GM18526 (cell line): ENCODE data around the gene PIANP.

Source experiments
- POLR2A ChIP-seq: IDR thresholded peaks from 3 replicates; pipeline ENCODE4 v1.6.1; 2011; ENCODE audit not compliant: insufficient read length; ENCODE audit errors: extremely low read depth

PIANP gene

GRCh38 chr12:6716874-6717437, 16.3 kb upstream of the PIANP start:
- TF ChIP-seq POLR2A, result no peak

DNA sequence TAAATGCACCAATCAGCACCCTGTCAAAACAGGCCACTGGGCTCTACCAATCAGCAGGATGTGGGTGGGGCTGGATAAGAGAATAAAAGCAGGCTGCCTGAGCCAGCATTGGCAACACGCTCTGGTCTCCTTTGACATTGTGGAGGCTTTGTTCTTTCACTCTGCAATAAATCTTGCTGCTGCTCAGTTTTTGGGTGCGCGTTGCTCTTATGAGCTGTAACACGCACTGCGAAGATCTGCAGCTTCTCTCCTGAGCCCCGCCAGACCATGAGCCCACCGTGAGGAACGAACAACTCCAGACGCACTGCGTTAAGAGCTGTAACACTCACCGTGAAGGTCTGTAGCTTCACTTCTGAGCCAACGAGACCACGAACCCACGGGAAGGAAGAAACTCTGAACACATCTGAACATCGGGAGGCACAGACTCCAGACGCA, 8.4 kb upstream of the PIANP start:
- TF ChIP-seq POLR2A, result no peak

DNA sequence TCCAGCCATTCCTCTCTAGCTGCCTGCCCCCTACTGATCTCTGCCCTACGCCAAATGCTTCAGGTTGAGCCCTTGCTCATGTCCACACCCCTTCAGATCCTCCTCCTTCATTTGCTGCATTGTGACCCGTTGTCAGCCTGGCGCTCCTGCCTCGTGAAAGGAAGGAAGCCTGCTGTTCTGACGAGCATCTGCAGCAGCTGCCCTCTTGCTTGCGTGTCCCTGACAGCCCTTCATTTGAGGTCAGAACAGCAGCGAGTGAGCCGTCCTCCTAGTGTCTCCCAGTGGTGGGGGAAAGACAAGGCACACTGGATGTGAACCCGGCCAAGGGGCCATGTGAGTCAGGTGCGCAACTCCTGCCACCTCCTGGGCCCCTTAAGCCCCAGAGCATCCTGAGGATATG, 3.0 kb upstream of the PIANP start:
- no peak for TF ChIP-seq POLR2A

GRCh38 chr12:6701078-6701768, 608 bp upstream of the PIANP start:
- no peak for TF ChIP-seq POLR2A

GRCh38 chr12:6699989-6700645, 498 bp downstream of the PIANP start:
- TF ChIP-seq POLR2A, result no peak

- TF ChIP-seq POLR2A, result no peak
Observed at GRCh38 chr12:6699259-6699988, 1.2 kb downstream of the PIANP start.

DNA sequence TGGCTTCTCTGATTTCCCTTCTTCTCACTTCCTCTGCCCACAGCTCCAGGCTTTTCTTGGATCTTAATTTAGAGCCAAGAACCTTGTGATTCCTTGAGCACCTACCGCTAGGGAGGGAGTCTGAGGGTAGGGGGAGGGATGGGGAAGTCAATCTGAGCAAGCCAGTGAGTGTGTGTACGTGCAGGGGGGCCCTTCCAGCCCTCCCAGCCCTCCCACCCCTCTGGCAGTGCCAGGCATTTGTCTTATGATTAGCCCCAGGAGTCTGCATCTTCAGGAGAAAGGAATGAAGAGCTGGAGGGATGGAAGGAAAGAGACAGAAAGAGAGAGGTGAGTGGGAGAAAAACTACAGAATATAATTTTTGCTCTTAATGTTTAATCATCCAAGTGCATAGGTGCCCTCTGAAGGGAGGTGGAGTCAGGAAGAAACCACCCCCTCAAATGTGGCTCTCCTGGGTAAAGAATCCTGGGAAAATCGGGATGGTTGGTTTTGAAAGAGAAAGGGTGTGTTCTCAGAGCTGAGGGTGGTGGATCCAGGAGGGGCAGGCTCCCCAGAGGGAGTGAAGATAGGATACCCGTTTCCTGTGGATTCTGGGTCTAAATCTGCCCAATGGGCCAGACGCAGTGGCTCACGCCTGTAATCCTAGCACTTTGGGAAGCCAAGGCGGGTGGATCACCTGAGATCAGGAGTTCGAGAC, 2.1 kb downstream of the PIANP start:
- TF ChIP-seq POLR2A, result no peak

DNA sequence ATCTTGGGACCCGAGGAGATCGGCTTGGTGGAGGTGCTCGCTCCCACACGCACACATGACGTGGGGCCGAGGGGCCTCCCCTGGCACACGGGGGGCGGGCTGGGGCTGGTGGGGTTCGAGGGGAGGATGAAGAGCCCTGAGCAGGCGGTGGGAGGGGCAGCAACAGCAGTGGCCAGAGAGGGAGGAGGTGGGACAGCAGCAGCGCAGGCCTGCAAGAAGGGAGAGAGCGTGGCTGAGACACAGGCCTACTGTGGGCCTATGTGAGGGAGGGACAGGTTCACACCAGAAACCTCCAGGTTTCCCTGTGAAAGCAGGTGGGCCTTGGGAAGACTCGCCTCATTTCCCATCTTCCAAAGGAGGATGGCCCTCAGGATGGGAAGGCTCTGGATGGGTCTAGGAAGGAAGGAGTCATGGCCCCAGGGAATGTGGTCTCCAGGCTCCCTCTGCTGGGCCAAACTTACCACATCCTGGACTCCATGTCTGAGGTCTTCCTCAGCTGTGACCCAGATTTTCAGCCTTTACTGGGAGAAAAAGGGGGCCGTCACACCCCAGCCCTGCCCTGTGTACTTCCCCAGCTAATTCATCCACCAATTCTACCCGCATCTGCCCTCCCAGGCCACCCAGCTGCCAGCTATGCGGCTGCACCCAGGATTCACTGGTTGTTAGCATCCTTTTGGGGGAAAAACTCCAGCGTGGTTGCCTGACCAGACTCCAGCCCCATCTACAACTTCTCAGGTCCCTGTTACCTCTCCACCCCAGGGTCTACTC, 2.8 kb downstream of the PIANP start:
- TF ChIP-seq POLR2A, result no peak

GRCh38 chr12:6696690-6697583, 3.7 kb downstream of the PIANP start:
- no peak for TF ChIP-seq POLR2A

DNA sequence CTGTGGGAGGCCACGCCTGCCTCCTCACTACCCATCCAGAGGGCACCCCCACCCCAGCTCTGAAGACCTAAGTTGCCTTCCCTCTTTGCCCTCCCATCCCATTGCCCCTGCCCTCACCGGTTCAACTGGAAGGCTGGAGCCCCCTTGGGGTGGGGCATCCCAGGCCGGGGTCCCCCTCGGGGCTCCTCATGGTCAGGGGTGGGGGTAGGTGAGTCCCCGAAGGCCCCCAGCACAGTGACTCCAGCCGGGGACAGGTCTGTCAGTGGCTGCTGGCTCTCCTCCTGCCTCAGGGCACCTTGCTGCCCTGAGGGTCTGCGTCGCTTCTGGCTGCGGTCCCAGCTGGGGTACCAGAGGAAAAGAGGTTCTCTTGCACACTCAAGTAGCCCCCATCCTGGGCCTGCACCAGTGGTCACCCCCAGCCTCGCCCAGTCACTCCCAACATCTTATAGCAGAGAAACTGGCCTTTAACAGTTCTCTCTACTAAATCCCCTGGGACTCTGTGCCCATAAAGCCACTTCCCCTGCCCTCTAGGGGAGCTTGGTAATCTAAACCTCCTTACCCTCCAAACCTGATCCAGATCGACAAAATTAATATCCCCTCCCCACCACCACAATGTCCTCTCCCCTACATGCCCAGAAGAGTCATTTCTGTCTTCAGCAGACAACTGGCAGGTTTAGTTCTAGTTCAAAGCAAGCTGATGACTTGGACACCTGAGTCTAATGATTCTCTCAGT, 5.1 kb downstream of the PIANP start:
- no peak for TF ChIP-seq POLR2A

DNA sequence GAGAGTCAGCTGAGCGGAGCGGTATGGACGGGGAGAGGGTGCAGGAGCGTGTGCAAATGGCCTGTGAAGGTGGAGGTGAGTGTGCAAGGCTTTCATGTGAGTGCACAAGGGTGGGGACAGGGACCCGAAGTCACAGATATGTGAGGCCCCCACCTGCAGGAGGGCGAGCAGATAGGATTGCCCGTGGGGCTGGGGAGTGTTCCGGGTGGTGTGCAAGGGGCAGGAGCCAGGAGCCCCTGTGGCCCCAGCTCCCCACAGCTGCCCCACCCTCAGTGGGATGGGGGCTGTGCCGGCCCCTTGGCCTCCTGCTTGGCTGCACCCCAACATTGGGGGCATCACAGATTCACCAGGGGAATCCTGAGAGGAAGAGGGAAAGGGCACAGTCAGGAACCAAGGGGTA, 5.9 kb downstream of the PIANP start:
- no peak for TF ChIP-seq POLR2A

DNA sequence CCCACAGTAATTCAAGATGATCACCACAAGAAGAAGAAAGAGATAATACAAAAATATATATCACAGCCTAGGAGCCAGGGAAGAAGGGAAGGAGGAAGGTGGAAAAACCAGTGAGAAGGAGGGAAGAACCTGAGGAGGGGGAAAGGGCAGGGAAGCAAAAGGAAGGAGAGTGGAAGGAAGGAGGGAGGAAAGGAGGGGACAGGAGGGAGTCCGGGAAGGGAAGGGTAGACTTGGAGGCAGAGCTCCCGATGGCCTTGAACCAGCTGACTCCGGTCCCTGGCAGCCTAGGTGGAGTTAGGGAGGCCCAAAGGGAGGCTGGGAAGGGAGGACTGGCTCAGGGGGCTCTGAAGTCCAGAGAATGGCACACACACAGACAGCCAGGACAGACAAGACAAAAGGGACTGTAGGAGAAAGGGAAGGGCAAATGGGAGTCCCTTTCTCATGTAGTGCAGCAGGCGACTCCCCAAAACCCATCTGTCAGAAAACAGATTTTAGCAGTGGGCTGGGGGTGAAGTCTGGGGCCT, 6.7 kb downstream of the PIANP start:
- TF ChIP-seq POLR2A, result no peak

GRCh38 chr12:6692888-6693287, 7.7 kb downstream of the PIANP start:
- TF ChIP-seq POLR2A, result no peak
